ENCODE results near the gene ANK2.

DNA sequence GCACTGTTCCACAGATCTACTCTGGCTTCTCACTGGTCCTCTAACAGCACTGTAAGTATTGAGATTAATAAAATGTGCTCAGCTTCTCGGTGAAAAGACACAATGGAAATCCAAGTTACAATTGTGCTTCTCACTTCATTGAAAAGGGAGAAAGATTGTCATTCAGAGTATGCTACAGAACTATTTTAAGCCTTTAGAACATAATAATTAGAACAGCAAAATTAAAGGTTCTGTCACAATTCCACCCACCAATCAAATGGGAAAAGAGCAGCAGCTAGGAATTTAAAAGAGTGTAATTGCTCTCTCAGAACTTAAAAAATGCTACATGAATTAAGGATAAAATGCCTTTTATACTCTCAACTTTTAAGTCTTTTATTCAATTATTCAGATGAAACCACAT lies 329.4 kb downstream of the ANK2 start:
- TF ChIP-seq POLR2A (IDR thresholded peaks at IDR 0.05; ENCODE audit: borderline replicate concordance, extremely low read depth, insufficient read depth, insufficient read length) (no peak), CTCF (IDR thresholded peaks at IDR 0.05 in 2 of 3, conservative IDR thresholded peaks at IDR 0.05 in 1 of 3; ENCODE audit: borderline replicate concordance in 1 of 3, insufficient read depth in 1 of 3, low read depth in 2 of 3, low read length in 2 of 3) (no peak), RAD21 (IDR thresholded peaks at IDR 0.05; ENCODE audit: low read depth) (no peak), EZH2 (IDR thresholded peaks at IDR 0.05) (no peak), EZH2phosphoT487 (IDR thresholded peaks at IDR 0.05; ENCODE audit: borderline replicate concordance) (no peak), CEBPB (IDR thresholded peaks at IDR 0.05; ENCODE audit: low read depth) (no peak), YY1 (IDR thresholded peaks at IDR 0.05; ENCODE audit: extremely low read depth, insufficient replicate concordance, low read depth, low read length) (no peak), JUND (IDR thresholded peaks at IDR 0.05) (no peak)
